ENCODE results near the gene ZNF511. TPM values are rescaled to one million over a fixed set of nuclear protein-coding genes. Genes with fewer than 3 reads are reported as not detected.
"Not testable (repeated sequence)": the region's sequence is repeated elsewhere in the genome, so short reads cannot be mapped to it uniquely, and the experiment has no call there.

Gene ZNF511
- total and polyA plus RNA-seq, 9 of the 15 experiments (the other 6 are each of a cell fraction or from before 2014, with no cell fraction given) = 0.61 to 69.3 (median 40.1) TPM

GRCh38 chr10:133318494-133319127 is 9.9 kb downstream of the ZNF511 start (continued):
- TF ChIP-seq CREBBP (IDR thresholded peaks at IDR 0.05; ENCODE audit: low read depth, low read length) = no peak

DNA sequence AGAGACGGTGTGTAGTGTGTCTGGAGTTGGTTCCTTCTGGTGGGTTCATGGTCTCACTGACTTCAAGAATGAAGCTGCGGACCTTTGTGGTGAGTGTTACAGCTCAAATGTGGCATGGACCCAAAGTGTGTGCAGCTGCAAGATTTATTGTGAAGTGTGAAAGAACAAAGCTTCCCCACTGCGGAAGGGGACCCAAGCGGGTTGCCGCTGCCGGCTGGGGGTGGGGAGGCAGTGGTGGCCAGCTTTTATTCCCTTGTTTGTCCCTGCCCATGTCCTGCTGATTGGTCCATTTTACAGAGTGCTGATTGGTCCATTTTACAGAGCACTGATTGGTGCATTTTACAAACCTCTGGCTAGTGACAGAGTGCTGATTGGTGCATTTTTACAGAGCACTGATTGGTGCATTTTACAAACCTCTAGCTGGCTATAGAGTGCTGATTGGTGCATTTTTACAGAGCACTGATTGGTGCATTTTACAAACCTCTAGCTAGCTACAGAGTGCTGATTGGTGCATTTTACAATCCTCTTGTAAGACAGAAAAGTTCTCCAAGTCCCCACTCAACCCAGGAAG is 12.2 kb downstream of the ZNF511 start:
- H3K9me3 ChIP-seq (replicated peaks; ENCODE audit: control insufficient read depth, insufficient read depth, low read depth, low read length); H3K4me2 ChIP-seq (ENCODE audit: insufficient read depth, low read length); H3K36me3 ChIP-seq (ENCODE audit: control insufficient read depth, insufficient read depth, low read length); BruUV-seq (replicated peaks); H3K27ac ChIP-seq (ENCODE audit: extremely low read depth, low read depth, low read length); ATAC-seq; in situ Hi-C loops (cut with MboI); H3K4me3 ChIP-seq; DNase-seq (ENCODE audit: extremely low read depth in 1 of 4, low spot score in 3 of 4); H4K20me1 ChIP-seq (replicated peaks; ENCODE audit: control insufficient read depth, insufficient read depth, low read length); H2AFZ ChIP-seq (ENCODE audit: low read depth, low read length); H3K9ac ChIP-seq (ENCODE audit: insufficient read depth in 1 of 2, low read depth in 2 of 2, low read length in 2 of 2); H3K79me2 ChIP-seq (ENCODE audit: control insufficient read depth, insufficient read depth, low read length); H3K9me1 ChIP-seq (ENCODE audit: control insufficient read depth, insufficient read depth, low read length); CTCF ChIA-PET (ENCODE audit: low intra/inter-chr PET ratio); FAIRE-seq; H3K27me3 ChIP-seq (ENCODE audit: control insufficient read depth in 2 of 2, insufficient read depth in 2 of 2, low read length in 2 of 2): not testable (repeated sequence)
- 73% methylated on average over 6 of the region's 6 CpGs for WGBS (ENCODE audit: insufficient coverage, low coverage, missing lambda C conversion rate)
- peaks cover 0 to 35% of the 10 kb centered on the region in 2 experiments; a peak in 4 of 5 replicates for H3K4me1 ChIP-seq (replicated peaks in 1 of 2; ENCODE audit: control insufficient read depth in 2 of 2, insufficient read depth in 2 of 2, low read length in 2 of 2)
- intact Hi-C loops (cut with micrococcal nuclease) = loop anchor here (10.0 kb wide), 2 partner anchors 74 to 164 kb away; partner anchors contain the start of gene MTG1
- POLR2A ChIA-PET = interaction anchor here (1.1 kb wide), 1 partner anchor 69 kb away, joined by 4 read pairs; no protein-coding TSS in a partner anchor
- TF ChIP-seq ASH1L (IDR thresholded peaks at IDR 0.05; ENCODE audit: borderline replicate concordance, low read depth, partially characterized antibody) (peak; percentile 66), MAFG (tag; conservative IDR thresholded peaks at IDR 0.05) (peak; percentile 57), C11orf30 (IDR thresholded peaks at IDR 0.05; ENCODE audit: low read depth) (0 out of 2 replicates have a peak, but pooled peaks have one; percentile 45), NFYB (IDR thresholded peaks at IDR 0.05; ENCODE audit: extremely low read depth, insufficient read length) (peak; percentile 54), ZNF316 (IDR thresholded peaks at IDR 0.05) (peak; percentile 81)

All from K562 (cell line).